Neuronal stem cell (in vitro differentiated cells): Measurements from ENCODE around the gene GRIK3.

Experiments used
- DNase-seq: peaks from one replicate; pipeline ENCODE4 v3.0.0-alpha.2; 2013; ENCODE audit warnings: low spot score
- H2AFZ ChIP-seq: one replicate; pipeline ENCODE4 v1.6.1; 2013; ENCODE audit warnings: mild to moderate bottlenecking, low read length, inconsistent platforms
- H2AK5ac ChIP-seq: 2 replicates; pipeline ENCODE4 v1.6.1; 2013; ENCODE audit warnings: low read depth, mild to moderate bottlenecking, inconsistent platforms, low read length, moderate library complexity, mixed read lengths
- H2BK120ac ChIP-seq: 2 replicates; pipeline ENCODE4 v1.6.1; 2013; ENCODE audit warnings: low read depth, mild to moderate bottlenecking, inconsistent platforms, low read length, moderate library complexity, mixed read lengths
- H2BK12ac ChIP-seq: one replicate; pipeline ENCODE4 v1.6.1; 2013; ENCODE audit warnings: low read length, inconsistent platforms
- H2BK15ac ChIP-seq: 2 replicates; pipeline ENCODE4 v1.6.1; 2013; ENCODE audit warnings: mild to moderate bottlenecking, low read length, inconsistent platforms, mixed read lengths
- H2BK5ac ChIP-seq: one replicate; pipeline ENCODE4 v1.6.1; 2013; ENCODE audit warnings: inconsistent platforms, mild to moderate bottlenecking, low read length, moderate library complexity
- H3K14ac ChIP-seq: one replicate; pipeline ENCODE4 v1.6.1; 2013; ENCODE audit warnings: low read length, inconsistent platforms
- H3K18ac ChIP-seq: 2 replicates; pipeline ENCODE4 v1.6.1; 2013; ENCODE audit warnings: low read length, inconsistent platforms
- H3K23ac ChIP-seq: 2 replicates; pipeline ENCODE4 v1.6.1; 2013; ENCODE audit warnings: low read depth, mild to moderate bottlenecking, mixed read lengths, low read length, inconsistent platforms; ENCODE audit not compliant: poor library complexity
- H3K27ac ChIP-seq: replicated peaks from 3 replicates; pipeline ENCODE4 v1.5.1; 2013; ENCODE audit warnings: low read length, inconsistent platforms
- H3K27me3 ChIP-seq, 3 experiments: 2 replicates each; pipeline ENCODE4 v1.6.1; 2013; ENCODE audit warnings: low read length in 3 of 3, mild to moderate bottlenecking in 2 of 3, inconsistent platforms in 1 of 3, low read depth in 1 of 3, mixed read lengths in 1 of 3, moderate library complexity in 1 of 3; ENCODE audit not compliant: control insufficient read depth in 3 of 3, insufficient read depth in 3 of 3
- H3K36me3 ChIP-seq, 2 donors: replicated peaks in 1 of 2; 2 replicates each; pipeline ENCODE4 v1.6.1; 2013; ENCODE audit warnings: low read length in 2 of 2; ENCODE audit not compliant: control insufficient read depth in 2 of 2, insufficient read depth in 2 of 2
- H3K4ac ChIP-seq: 2 replicates; pipeline ENCODE4 v1.6.1; 2013; ENCODE audit warnings: inconsistent platforms, mild to moderate bottlenecking, low read length, moderate library complexity
- H3K4me1 ChIP-seq, 2 donors: 1 replicate in 1 of 2; 2 replicates in 1 of 2; pipeline ENCODE4 v1.6.1; 2013; ENCODE audit warnings: low read length in 2 of 2, low read depth in 1 of 2; ENCODE audit not compliant: control insufficient read depth in 2 of 2, insufficient read depth in 1 of 2
- H3K4me2 ChIP-seq: one replicate; pipeline ENCODE4 v1.6.1; 2013; ENCODE audit warnings: mild to moderate bottlenecking, low read length, inconsistent platforms; ENCODE audit not compliant: insufficient read depth, poor library complexity, severe bottlenecking
- H3K4me3 ChIP-seq, 2 donors: 2 replicates each; pipeline ENCODE4 v1.5.1; 2013; ENCODE audit warnings: low read length in 2 of 2, mild to moderate bottlenecking in 2 of 2, inconsistent platforms in 1 of 2, moderate library complexity in 1 of 2
- H3K79me1 ChIP-seq: one replicate; pipeline ENCODE4 v1.6.1; 2013; ENCODE audit warnings: low read depth, mild to moderate bottlenecking, inconsistent platforms, low read length, moderate library complexity
- H3K9ac ChIP-seq: one replicate; pipeline ENCODE4 v1.6.1; 2013; ENCODE audit warnings: mild to moderate bottlenecking, low read depth, low read length, inconsistent platforms; ENCODE audit not compliant: poor library complexity
- H3K9me3 ChIP-seq, 2 donors: replicated peaks in 1 of 2; 2 replicates each; pipeline versions ENCODE3 to v1.6.1; 2013; ENCODE audit warnings: low read length in 2 of 2, mild to moderate bottlenecking in 2 of 2, inconsistent platforms in 1 of 2, low read depth in 1 of 2, mixed read lengths in 1 of 2, moderate library complexity in 1 of 2; ENCODE audit not compliant: control insufficient read depth in 2 of 2, insufficient read depth in 1 of 2
- H4K8ac ChIP-seq: one replicate; pipeline ENCODE4 v1.6.1; 2013; ENCODE audit warnings: low read depth, mild to moderate bottlenecking, inconsistent platforms, low read length, moderate library complexity
- H4K91ac ChIP-seq: one replicate; pipeline ENCODE4 v1.6.1; 2013; ENCODE audit warnings: low read length, low read depth, mild to moderate bottlenecking, inconsistent platforms; ENCODE audit not compliant: poor library complexity
- WGBS, 2 donors: extraction: QIAGEN DNeasy Blood & Tissue Kit; methylation state at CpG; one replicate each; pipeline ENCODE4 v1.1.7; 2013; ENCODE audit warnings: missing lambda C conversion rate in 2 of 2, mixed read lengths in 1 of 2; ENCODE audit not compliant: insufficient read length in 2 of 2, insufficient replicate concordance in 1 of 2; ENCODE audit errors: extremely low coverage in 2 of 2; 5-methylcytosine and 5-hydroxymethylcytosine counted together

Gene GRIK3

DNA sequence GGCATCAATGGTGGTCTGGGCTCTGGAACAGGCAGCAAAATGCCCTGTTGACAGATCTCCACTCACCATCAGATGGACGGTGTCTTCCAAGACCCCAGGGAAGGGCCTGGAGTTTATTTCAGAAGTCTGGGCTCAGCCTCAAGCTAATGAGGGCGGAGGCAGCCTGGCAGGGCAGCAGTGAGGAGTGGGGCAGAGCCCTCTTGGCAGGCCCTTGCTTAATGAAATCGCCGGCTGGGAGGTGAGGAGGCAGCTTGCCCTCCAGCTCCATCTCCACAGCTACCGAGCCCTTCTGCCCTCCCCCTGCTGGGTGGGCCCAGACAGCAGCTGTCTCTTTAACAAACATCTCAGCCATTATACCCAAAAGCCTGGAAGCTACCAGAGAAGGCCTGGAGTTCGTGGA lies 22.0 kb upstream of the GRIK3 start:
- H2BK5ac ChIP-seq, result no peak overlapping the region
- H3K4me1 ChIP-seq, result peaks cover 0 to 18% of the 10 kb centered on the region in 2 donors
- no peak overlapping the region for H4K91ac ChIP-seq
- H2AFZ ChIP-seq, result no peak overlapping the region
- H3K9me3 ChIP-seq, result no peaks in the 10 kb centered on the region
- WGBS, 2 donors, result no CpG with 5 or more reads among the region's 6 CpGs
- no peak overlapping the region for H3K18ac ChIP-seq
- H3K27ac ChIP-seq, result no peak overlapping the region
- H3K14ac ChIP-seq, result no peak overlapping the region
- H3K4ac ChIP-seq, result no peak overlapping the region
- H2BK12ac ChIP-seq, result no peak overlapping the region
- no peak overlapping the region for H4K8ac ChIP-seq
- H3K36me3 ChIP-seq, result no peaks in the 10 kb centered on the region
- H3K79me1 ChIP-seq, result no peaks in the 10 kb centered on the region
- H2BK15ac ChIP-seq, result no peak overlapping the region
- no peak overlapping the region for H3K4me2 ChIP-seq
- DNase-seq, result no peak
- H2AK5ac ChIP-seq, result no peak overlapping the region
- H2BK120ac ChIP-seq, result no peak overlapping the region
- no peak overlapping the region for H3K23ac ChIP-seq
- H3K9ac ChIP-seq, result no peak overlapping the region
- no peak overlapping the region for H3K4me3 ChIP-seq
- H3K27me3 ChIP-seq, result no peaks in the 10 kb centered on the region

DNA sequence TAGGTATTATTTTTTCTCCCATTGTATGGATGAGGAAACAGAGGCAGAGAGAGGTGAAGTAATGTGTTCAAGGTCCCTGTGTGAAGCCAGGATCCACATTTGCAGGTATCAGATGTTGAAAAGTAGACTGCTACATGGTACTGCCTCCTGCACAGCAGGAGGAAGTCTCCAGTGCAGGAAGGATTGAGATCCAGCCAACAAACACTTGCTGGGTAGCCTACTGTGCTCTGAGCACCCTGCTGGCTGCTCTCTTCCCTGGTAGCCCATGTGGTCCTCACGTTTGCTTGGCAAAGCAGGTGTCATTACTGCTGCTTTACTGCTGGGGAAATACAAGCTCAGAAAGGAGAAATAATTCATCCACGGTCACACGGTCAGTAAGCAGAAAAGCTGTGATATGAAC lies 21.3 kb upstream of the GRIK3 start:
- Histone ChIP-seq H3K9ac (no peak overlapping the region), H3K18ac (no peak overlapping the region), H2AK5ac (no peak overlapping the region), H3K23ac (no peak overlapping the region), H2AFZ (no peak overlapping the region), H2BK5ac (no peak overlapping the region), H2BK120ac (no peak overlapping the region), H3K4me3 (no peak overlapping the region), H3K4ac (no peak overlapping the region), H2BK12ac (no peak overlapping the region), H3K36me3 (no peaks in the 10 kb centered on the region), H3K14ac (no peak overlapping the region), H4K91ac (no peak overlapping the region), H3K79me1 (no peaks in the 10 kb centered on the region), H3K27ac (no peak overlapping the region), H3K4me2 (no peak overlapping the region), H3K4me1 (peaks cover 0 to 18% of the 10 kb centered on the region in 2 donors), H2BK15ac (no peak overlapping the region), H4K8ac (no peak overlapping the region), H3K9me3 (no peaks in the 10 kb centered on the region), H3K27me3 (no peaks in the 10 kb centered on the region)
- no peak for DNase-seq
- WGBS, 2 donors, result no CpG with 5 or more reads among the region's 3 CpGs

DNA sequence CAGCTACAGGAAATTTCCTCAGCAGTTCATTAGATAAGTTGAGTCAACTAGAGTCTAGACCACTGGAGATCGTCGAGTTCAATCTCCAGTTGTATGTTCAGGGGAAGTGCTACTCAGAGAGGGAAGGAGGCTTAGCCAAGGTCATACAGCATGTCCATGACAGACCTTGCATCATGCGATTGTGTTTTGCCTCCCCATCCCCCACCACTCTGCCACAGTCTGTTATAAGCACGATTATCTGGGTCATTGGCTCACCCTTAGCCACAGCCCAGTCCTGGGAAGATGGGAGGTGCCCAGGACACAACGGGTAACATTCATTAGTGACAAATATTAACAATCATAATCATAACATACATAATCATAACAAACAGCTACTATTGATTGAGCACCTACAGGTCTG lies 18.9 kb upstream of the GRIK3 start:
- Histone ChIP-seq H3K14ac (no peak overlapping the region), H3K23ac (no peak overlapping the region), H3K27me3 (no peaks in the 10 kb centered on the region), H2BK12ac (no peak overlapping the region), H3K9me3 (no peaks in the 10 kb centered on the region), H2BK5ac (no peak overlapping the region), H4K8ac (no peak overlapping the region), H2AFZ (no peak overlapping the region), H3K4me3 (no peak overlapping the region), H3K4me2 (no peak overlapping the region), H3K18ac (no peak overlapping the region), H2BK15ac (no peak overlapping the region), H2BK120ac (no peak overlapping the region), H3K4me1 (peaks cover 0 to 18% of the 10 kb centered on the region in 2 donors), H3K36me3 (no peaks in the 10 kb centered on the region), H2AK5ac (no peak overlapping the region), H3K27ac (no peak overlapping the region), H4K91ac (no peak overlapping the region), H3K9ac (no peak overlapping the region), H3K79me1 (no peaks in the 10 kb centered on the region), H3K4ac (no peak overlapping the region)
- DNase-seq, result no peak
- no CpG with 5 or more reads among the region's 5 CpGs for WGBS, 2 donors

DNA sequence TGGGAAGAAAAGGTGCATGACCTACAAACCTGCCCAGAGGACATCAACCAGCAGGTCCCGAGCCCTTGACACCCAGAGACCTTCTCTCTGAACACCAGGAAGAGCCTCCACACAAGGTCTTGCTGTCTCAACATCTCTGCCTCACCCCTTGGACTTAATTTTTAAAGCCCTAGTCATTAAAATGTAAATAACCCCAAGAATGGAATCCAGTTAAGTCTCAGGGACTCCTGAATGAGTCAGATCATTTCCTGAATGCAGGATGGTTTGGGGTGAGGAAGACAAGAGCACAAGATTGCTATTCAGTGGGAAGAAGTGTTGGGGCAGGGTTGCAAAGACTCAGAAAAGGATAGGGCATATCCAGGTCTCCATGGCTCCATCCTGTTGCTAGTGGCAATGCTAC lies 17.8 kb upstream of the GRIK3 start:
- Histone ChIP-seq H4K8ac (no peak overlapping the region), H3K4me3 (no peak overlapping the region), H4K91ac (no peak overlapping the region), H3K23ac (no peak overlapping the region), H3K27me3 (no peaks in the 10 kb centered on the region), H3K4me1 (peaks cover 0 to 20% of the 10 kb centered on the region in 2 donors), H2AK5ac (no peak overlapping the region), H3K18ac (no peak overlapping the region), H3K14ac (no peak overlapping the region), H3K27ac (no peak overlapping the region), H2BK12ac (no peak overlapping the region), H3K9ac (no peak overlapping the region), H3K4ac (no peak overlapping the region), H3K79me1 (no peaks in the 10 kb centered on the region), H2AFZ (no peak overlapping the region), H2BK5ac (no peak overlapping the region), H3K9me3 (no peaks in the 10 kb centered on the region), H3K36me3 (no peaks in the 10 kb centered on the region), H2BK15ac (no peak overlapping the region), H3K4me2 (no peak overlapping the region), H2BK120ac (no peak overlapping the region)
- no peak for DNase-seq
- no CpG with 5 or more reads among the region's 1 CpG for WGBS, 2 donors
